ENCODE measurements around the gene ZNF574.

DNA sequence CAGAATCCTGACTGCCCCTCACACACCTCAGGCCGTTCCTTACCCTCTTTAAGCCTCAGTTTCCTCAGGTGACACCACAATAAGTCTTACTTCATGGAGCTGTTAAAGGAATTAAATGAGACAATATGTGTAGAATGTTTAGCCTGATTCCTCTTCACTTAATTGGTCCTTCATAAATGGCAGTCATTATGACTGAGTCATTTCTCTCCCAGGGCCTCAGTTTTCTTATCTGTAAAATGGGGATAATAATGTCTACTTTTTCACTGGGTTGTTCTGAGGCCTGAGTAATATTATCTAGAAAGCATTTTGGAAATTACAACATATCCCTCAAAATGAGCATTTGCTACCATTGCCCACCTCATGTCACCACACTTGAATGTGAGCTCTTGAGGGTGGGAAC is 34.7 kb downstream of the ZNF574 start:
- TF ChIP-seq RARB (CRISPR knock-in tag; IDR thresholded peaks at IDR 0.05), result no peak
- no peak for TF ChIP-seq ISL1 (CRISPR knock-in tag; IDR thresholded peaks at IDR 0.05)
- no peak for TF ChIP-seq ZFP30 (CRISPR knock-in tag; IDR thresholded peaks at IDR 0.05)
- TF ChIP-seq, protein P1, sequence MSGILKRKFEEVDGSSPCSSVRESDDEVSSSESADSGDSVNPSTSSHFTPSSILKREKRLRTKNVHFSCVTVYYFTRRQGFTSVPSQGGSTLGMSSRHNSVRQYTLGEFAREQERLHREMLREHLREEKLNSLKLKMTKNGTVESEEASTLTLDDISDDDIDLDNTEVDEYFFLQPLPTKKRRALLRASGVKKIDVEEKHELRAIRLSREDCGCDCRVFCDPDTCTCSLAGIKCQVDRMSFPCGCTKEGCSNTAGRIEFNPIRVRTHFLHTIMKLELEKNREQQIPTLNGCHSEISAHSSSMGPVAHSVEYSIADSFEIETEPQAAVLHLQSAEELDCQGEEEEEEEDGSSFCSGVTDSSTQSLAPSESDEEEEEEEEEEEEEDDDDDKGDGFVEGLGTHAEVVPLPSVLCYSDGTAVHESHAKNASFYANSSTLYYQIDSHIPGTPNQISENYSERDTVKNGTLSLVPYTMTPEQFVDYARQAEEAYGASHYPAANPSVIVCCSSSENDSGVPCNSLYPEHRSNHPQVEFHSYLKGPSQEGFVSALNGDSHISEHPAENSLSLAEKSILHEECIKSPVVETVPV (CRISPR knock-in tag; IDR thresholded peaks at IDR 0.05), result no peak
- no peak for TF ChIP-seq TOX (CRISPR knock-in tag; IDR thresholded peaks at IDR 0.05; ENCODE audit: borderline replicate concordance)
- no peak for TF ChIP-seq TCF4 (CRISPR knock-in tag; IDR thresholded peaks at IDR 0.05; ENCODE audit: borderline replicate concordance)

Measured in SK-N-SH treated with all-trans-retinoic acid at 6 μM for 48 hours (cell line).